Hypothalamus (tissue), 51 donors: ENCODE data around the gene RPL34.

ENCODE experiments used
- DNase-seq, 51 donors: peaks; one replicate each; lab custom pipeline; 2025; lab: John Stamatoyannopoulos, UW

Gene RPL34

DNA sequence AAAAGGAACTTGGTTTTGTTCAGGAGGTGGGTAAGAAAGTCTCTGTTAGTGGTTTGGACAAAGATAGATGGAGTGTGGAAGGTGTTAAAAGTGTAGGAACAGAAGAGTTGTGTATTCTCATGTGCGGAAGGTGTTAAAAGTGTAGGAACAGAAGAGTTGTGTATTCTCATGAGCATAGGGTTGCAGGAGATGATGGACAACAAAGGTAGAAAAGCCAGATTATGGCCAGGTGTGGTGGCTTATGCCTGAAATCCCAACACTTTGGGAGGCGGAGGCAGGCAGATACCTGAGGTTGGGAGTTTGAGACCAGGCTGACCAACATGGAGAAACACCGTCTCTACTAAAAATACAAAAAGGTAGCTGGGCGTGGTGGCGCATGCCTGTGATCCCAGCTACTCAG lies 2.5 kb downstream of the RPL34 start:
- DNase-seq = no peak

DNA sequence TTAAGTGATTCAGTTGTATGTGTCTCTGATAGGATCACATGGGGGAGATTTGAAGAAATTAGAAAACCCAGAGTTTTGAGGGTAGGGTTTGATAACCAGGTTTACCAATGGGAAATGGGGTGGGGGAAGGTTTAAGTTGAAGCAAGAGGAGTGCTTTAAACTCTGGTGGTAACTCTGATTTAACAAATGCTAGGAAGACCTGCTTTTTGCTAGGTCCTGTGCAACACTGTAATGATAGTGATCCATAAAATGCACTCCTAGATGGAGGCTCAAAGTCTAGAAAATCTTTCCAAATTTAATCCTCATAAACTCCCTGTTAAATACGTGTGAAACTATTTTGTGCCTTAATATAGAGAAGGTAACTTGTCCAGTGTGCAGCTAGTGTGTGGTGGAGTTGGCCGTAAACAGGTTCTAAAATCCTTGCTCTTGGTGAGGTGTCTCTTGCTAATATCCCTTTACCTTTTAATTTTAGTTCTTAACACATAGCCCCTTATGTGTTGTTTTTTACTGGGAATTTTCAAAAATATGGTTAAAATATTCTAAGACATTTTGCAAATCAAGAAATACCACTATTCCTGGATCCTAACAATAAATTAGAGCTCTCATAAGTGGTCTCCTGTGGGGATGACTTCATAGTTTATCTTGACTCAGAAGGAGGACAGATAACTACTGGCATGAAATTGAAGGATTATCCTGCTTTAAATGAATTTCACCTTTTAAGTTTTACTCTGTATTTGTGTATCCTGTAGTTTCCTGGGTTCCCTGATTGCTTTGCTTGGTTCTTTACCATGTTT lies 4.1 kb downstream of the RPL34 start:
- DNase-seq = no peak

DNA sequence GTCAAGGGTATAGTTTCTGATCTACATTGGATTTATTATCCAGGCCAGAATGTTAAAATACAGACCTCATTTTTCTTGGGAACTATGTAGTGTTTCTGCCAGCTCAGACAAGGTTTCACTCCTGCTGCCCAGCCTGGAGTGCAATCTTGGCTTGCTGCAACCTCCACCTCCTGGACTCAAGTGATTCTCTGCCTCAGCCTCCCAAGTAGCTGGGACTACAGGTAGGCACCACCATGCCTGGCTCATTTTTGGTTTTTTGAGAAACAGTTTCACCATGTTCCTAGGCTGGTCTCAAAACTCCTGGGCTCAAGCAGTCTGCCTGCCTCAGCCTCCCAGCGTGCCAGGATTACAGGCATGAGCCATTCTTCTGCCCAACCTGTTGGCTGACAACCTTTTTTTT lies 5.7 kb downstream of the RPL34 start:
- DNase-seq = no peak

DNA sequence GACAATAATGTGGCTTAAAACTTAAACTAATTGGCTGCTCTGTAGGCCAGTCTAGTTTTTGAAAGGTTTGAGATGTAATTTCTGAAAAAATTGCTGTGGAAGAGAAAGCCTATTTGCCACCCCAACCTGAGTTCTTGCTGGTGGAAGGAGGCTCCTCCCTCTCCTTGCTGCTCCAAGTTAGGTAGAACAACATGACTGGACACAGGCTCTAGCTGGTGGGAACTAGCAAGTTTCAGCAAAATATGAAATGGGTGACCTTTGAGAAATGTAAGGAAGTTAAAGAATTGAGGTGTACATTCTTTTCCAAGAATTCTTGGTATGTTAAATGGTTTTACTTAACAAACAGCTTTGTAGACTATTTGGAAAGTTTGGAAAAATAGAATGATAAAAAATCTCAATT lies 8.0 kb downstream of the RPL34 start:
- no peak for DNase-seq

DNA sequence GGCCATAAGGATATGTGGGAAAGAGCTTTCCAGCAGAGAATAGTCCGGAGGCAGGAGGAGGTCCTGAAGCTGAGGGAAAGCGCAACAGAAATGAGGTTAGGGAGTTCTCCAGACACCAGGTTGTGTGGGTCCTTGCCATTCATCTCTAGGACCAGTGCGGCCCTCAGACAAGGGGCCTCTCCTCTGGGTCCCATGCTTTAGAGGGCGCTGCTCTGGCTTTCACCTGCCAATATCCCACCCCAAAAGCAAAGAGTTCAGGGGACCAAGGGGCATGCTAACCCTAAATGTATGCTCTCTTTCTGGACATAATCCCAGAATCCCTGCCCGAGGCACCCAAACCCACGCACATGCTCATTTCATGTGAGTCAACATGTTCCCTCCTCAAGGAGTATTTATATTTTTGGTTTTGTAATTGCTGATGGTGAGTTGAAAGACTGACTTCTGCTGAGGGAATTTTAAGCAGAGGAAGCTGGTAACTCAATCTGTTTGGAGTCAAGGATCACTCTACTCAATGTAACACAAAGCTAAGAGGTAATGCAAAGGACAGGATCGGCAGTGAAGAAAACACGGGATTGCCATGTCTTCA lies 14.8 kb downstream of the RPL34 start:
- no peak for DNase-seq

DNA sequence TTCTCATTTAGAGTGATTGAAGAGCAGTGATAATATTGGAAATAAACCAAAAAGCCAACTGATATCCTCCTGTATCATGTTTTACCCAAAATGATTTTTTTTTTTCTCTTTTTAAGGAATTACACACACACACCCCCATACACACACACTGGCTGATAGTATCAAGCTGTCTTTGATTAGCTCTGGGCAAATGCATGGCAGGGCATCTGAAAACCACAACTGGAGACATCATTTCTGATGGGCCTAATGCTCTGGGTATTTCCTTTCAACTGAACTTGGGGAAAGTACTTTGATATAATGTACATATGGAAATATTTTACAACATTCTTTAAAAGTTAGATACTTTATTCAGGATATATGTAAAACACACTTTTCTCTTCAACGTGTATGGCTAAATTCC lies 15.9 kb downstream of the RPL34 start:
- no peak for DNase-seq

DNA sequence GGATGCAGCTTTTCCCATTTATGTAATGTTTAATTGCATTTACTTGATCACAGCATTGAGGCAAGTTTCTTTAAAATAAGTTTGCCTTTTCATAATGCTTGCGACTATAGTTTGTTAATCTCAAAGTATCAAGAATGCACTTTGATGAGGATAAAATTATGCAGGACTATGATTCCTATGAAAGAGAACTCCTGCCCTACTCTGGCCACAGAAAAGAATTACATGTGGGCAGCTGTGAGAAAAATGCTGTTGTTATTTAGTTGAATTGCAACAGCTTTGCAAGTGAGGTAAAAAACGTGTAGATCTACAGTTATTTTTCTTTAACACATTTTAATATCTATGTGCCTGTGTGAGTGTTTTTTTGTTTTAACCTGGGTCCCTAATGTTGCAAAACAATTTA lies 17.5 kb downstream of the RPL34 start:
- no peak for DNase-seq

DNA sequence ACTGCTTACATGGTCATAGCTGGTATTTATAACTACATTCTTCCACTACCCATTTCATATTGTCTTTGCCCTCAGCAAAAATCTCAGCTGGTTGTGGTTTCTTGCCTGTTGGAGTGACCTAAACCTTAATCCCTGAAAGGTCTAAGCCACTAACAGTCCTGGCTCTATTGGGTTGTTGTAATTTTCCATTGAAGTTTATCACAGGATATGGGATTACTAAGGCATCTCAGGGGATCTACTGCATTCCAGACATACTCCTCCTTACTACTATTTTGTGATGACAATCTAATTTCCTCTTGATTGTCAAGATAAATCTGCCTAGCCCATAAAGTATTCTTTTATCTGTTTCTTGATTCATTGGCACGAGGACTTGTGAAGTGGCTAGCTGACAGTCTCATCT lies 23.9 kb downstream of the RPL34 start:
- no peak for DNase-seq

DNA sequence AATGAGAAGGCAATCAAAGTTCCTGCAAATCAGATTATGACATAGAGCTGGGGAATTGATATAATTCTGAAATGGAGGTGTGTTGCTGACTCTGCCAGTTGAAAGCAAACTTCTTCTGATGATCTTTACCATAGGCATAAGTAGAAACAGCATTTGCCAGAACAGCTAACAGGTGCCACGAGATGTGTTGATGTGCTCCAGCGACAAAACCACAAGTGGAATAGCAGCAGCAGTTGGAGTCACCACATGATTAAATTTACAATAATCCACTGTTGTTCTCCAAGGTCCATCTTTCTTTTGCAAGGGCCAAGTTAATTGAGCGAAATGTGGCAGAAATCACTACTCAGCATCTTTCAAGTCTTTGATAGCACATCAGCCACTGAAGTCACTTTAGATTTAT lies 26.3 kb downstream of the RPL34 start:
- DNase-seq = no peak

DNA sequence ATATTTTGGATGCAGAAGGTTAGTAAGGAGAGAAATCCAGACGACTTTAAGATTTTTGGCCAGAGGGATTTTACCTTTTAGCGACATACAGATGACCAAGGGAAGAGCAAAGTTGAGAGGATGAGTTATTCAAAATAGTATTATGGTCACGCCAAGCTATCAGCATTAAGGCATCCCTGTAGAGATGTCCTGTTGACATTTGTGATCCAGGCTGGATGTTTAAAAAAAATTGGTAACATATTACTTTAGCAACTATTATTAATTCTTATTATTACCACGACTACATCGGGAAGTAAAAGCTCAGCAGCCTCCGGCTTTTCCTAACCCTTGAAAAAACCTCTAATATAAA lies 29.5 kb downstream of the RPL34 start:
- no peak for DNase-seq

DNA sequence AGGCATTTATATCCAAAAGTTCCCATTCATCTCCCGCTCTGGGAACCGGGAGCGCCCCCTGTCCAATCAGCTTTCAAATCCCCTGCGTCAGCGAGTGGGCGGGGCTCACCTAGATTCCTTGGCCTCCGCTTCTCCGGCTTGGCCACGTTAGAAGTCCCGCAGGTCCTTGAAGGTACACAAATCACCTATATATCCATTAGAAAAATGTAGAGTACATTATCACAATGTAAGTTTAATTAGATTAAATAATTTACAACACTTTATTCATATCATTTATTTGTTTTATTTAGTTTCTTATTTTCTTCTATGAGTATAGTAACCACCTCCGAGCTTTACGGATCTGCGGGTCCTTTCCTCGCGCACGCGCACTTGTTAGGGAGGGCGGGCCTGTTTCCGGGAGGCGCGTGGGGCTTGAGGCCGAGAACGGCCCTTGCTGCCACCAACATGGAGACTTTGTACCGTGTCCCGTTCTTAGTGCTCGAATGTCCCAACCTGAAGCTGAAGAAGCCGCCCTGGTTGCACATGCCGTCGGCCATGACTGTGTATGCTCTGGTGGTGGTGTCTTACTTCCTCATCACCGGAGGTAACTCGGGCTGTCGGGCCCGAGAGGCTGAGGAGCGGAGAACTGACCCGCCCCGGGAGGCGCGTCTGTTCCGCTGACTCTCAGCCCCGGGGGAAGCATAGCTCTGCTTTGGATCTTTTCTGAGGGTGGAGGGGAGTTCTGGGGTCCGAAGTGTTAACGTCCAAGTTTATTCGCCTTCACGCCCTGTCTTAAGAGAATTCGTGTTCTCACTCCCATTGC lies 30.0 kb downstream of the RPL34 start, which contains the start of gene OSTC:
TSS of gene OSTC (plus strand) at position 388 of the 802 bp plus-strand sequence. CDS start at position 445, 57 bp downstream.
- DNase-seq = peak; percentile 54 to 97 (median 86)

DNA sequence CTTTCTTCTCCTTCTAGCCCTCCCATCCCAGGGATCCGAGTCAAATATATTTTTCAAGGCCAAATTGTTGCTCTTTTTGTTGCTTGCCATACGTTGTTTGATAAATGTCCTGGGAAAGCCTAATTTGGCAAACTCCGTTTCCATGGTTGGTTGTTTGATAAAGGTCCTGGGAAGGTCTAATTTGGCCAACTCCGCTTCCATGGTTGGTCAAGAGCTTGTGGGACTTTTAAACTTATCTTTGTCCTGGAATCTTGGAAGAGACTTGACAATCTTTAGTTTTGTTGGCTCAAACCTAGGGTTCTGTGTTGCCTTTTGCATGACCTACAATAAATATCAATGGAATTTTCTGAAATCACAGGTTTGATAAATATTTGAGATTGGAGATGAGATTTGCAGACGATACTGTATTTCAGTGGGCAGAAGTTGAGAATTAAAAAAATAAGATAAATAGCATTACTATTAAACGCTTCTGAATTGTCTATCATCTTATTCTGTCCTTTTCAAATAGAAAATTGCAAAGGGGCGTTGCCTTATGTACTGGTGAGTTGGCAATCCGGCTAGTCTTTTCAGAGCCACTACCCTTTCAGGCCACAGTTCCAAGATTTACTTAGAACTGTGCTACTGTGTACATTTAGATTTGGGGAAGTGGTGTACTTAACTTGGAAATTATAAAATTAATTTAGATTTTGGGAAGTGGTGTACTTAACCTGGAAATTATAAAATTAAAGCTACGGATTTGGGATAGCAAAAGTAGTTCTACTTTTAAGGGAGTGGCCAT lies 30.8 kb downstream of the RPL34 start:
- no peak for DNase-seq

DNA sequence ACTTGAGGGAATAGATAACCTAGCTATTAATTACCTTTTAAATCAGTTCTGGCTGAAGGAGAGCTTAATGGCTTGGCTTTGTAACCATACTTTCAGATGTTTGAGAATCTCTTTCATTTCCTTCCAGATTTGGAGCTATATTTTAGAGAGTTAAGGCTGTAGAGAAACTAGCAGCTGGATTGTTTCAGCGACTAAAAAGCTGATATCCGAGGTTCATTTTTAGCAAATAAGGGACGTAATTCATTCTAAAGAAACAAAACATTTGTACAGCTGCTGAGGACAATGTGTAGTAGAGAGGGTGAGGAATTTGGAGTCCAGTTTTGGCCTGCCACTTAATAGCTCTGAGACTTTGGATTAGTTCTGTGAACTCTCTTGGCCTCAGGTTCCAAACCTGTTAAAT lies 42.3 kb downstream of the RPL34 start:
- DNase-seq = no peak

DNA sequence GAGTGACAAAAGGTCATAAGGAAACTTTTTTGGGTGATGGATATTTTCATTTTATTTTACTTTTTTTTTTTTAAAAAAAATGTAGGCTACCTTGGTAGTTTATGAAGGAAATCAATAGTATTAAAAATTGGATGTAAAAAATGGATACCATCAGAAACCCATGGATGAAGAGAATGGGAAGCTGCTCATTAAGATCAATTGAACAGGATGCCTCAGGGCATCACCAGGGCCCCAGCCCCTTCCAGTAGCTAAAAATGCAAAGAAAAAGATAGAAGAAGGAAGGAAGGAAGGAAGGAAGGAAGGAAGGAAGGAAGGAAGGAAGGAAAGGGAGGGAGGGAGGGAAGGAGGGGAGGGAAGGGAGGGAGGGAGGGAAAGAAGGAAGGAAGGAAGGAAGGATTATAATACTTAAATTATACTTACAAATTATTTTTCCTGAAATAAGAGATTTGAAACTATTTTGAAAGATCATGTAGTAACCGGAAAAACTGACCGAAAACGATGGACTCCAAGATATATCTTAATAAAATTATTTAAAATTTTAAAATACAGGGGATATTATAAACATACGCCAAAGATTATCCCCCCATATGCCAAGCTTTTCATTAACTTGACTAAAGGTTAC lies 54.1 kb downstream of the RPL34 start:
- no peak for DNase-seq
